GM18505 (cell line): ENCODE measurements around the gene CCL1.

Source experiments
- ATAC-seq: cut with Tn5 transposase; IDR thresholded peaks from one replicate; pipeline ENCODE4 v1.9.1; 2021; ENCODE audit not compliant: unreplicated experiment
- POLR2A ChIP-seq: IDR thresholded peaks from 4 replicates; pipeline ENCODE4 v1.6.1; 2011; ENCODE audit warnings: borderline replicate concordance; ENCODE audit not compliant: insufficient read depth, insufficient read length; ENCODE audit errors: extremely low read depth

The CCL1 gene

DNA sequence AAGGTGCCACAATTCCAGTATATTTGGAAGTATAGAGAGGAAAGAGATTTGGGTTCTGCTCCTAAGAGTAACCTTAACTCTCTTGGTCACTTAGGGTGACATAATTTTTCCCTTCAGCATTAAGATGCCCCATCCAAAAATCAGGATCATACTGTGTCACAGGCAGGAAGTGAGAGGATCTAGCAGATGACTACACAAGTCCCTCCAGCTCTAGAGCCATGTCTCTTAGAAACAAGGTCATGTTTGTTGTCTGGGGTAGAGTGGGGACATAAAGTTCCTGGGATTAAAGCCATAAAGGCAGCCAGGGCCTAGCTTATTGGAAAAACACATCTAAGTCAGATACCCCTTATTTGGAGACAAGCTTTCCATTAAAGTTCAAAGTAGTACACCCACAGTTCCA is 41.1 kb downstream of the CCL1 start:
- ATAC-seq, result no peak
- TF ChIP-seq POLR2A, result no peak

DNA sequence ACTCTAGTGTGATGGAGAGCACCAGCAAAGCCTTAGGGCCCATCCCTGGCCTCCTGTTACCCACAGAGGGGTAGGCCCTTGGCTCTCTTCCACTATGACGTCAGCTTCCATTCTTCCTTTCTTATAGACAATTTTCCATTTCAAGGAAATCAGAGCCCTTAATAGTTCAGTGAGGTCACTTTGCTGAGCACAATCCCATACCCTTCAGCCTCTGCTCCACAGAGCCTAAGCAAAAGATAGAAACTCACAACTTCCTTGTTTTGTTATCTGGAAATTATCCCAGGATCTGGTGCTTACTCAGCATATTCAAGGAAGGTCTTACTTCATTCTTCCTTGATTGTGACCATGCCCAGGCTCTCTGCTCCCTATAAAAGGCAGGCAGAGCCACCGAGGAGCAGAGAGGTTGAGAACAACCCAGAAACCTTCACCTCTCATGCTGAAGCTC is 44.0 kb downstream of the CCL1 start, which contains the start of gene CCL8:
TSS of gene CCL8 (plus strand) at position 397 of the 445 bp plus-strand sequence. CDS start 67 bp downstream, outside the sequence.
- ATAC-seq, result no peak
- TF ChIP-seq POLR2A, result no peak

- ATAC-seq, result no peak
- TF ChIP-seq POLR2A, result no peak
Measured at GRCh38 chr17:34318474-34318873, 44.6 kb downstream of the CCL1 start.

DNA sequence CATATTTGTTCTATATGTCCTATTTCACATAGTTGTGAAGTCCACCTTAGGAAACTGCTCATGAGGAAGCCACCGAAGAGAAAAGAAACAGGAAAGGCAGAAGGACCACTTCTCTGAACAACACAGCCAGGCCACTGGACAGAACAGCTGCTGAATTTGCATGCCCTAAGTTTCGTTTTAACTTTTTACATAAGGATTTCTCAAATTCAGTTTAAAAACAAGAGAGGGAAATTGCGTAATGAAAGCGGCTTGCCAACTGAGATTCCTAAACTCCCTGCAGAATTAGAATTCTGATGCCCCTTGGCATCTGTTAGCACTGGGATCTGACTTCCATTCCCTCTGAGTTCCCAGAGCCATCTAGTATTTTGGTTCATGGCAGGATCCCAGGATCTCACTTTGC is 48.8 kb downstream of the CCL1 start:
- no peak for ATAC-seq
- no peak for TF ChIP-seq POLR2A

DNA sequence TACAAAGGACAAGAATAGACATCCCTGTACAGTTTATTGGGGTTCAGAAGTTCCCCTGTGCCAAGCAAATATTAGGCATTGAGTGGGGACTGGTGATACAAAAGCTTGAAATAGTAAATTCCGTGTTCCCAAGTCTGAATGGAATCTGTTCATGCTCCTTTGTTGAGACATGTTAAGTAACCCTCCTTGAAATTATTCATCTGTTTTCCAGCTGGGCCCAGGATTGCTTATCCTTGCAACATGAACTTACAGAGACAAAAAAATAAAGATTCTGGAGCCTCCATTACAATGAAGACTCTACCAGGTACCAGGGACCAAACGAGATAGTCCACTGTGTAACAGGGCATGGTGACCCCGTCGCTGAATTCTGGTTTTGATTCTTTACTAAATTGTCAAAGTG is 49.9 kb downstream of the CCL1 start:
- no peak for ATAC-seq
- TF ChIP-seq POLR2A, result no peak

- no peak for ATAC-seq
- TF ChIP-seq POLR2A, result no peak
Measured at GRCh38 chr17:34312080-34312479, 51.0 kb downstream of the CCL1 start.

GRCh38 chr17:34311291-34311690 is 51.7 kb downstream of the CCL1 start:
- TF ChIP-seq POLR2A, result no peak

More at GRCh38 chr17:34311291-34311690, 51.7 kb downstream of the CCL1 start:
- no peak for ATAC-seq
